Amniotic epithelial cell (primary cell): ENCODE measurements around the gene HOXC13.

Source experiments
- DNase-seq: peaks from one replicate; pipeline ENCODE4 v3.0.0-alpha.2; 2010; ENCODE audit warnings: low read depth

HOXC13 gene

DNA sequence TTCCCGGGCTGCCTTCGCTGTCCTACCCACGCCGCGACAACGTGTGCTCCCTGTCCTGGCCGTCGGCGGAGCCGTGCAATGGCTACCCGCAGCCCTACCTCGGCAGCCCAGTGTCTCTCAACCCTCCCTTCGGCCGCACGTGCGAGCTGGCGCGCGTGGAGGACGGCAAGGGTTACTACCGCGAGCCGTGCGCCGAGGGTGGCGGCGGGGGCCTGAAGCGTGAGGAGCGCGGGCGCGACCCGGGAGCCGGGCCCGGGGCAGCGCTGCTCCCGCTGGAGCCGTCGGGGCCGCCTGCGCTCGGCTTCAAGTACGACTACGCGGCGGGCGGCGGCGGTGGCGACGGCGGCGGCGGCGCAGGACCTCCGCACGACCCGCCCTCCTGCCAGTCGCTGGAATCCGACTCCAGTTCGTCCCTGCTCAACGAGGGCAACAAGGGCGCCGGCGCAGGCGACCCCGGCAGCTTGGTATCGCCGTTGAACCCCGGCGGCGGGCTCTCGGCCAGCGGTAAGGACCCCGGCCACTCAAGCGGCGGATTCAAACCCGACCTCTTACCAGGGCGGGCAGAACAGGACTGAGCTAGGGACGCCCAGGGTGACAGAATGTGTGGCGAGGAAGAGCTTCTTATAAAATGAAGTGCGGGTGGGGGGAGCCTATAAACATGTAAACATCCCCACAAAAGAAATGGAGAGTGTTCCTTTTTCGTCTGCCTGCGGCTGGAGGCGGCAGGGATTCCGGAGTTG, 16.6 kb downstream of the HOXC13 start:
- DNase-seq: no peak

DNA sequence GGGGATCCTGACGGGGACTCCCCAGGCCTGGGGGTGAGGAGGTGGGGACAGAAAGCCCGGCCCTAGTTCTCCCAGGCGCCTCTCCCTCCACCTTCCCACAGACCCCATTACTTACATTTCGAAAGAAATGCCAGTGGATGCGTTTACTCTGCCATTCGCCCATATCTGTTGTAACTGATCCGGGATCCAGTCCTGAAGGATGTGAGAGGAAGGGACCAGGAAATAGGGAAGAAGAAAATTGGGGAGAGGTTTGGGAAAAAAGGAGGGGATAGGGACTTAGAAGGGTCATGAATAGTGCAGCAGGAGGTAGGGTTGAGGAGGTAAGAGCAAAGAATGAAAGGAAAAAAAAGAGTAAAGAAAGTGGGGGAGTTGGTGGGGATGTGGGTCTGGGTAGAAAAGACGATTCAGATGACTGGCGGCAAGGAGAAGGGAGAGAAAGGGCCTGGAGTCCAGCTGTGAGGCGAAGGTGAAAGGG, 17.2 kb downstream of the HOXC13 start:
- no peak for DNase-seq

DNA sequence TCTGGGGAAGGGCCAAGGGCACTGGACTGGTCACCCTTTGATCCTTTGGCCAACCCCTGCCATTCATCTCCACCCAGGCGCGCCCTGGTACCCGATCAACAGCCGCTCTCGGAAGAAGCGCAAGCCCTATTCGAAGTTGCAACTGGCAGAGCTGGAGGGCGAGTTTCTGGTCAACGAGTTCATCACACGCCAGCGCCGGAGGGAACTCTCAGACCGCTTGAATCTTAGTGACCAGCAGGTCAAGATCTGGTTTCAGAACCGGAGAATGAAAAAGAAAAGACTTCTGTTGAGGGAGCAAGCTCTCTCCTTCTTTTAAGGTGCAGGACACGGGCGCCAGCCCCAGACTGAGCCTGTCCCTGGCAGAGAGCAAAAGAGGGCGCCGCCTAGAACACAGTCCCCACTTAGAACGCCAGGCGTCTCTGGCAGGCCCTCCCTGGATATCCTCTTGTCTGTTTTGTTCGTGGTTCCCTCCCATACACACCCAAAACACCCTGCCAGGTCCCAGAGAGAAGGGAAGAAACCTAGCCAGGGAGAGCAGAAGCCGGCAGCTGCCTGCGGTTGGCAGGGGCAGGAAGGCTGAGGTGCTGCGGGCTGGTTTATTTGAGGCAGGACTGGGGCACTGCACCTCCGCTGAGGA, 17.7 kb downstream of the HOXC13 start:
- DNase-seq: no peak

DNA sequence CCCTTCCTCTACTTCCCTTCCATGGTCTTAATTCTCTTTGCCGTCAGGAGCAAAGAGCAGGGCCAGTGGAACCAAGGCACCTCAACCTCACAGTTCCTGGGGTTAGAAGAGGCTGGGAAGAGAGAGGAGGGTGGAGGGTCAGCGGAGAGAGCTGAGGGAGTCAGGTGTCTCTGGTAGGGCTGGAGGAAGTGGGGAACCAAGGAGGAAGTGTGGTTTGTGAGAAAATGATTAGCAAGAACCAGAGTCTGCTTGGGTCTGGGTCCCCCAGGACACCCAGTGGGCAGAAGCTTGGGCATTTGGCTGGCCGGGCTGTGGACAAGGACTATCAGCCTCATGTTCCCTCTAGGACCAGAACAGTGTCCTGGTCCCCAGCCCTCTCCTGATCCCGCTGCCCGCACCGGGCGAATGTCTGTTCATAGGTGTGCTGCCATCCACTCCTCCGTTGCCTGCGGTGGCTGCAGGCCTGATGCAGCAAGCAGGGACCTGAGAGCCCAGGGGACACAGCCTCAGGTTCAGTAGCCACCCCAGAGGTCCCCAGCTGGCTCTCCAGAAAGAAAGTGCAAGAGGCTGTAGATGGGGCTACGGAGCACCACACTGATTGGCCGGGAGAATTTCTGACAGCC, 18.4 kb downstream of the HOXC13 start:
- no peak for DNase-seq

DNA sequence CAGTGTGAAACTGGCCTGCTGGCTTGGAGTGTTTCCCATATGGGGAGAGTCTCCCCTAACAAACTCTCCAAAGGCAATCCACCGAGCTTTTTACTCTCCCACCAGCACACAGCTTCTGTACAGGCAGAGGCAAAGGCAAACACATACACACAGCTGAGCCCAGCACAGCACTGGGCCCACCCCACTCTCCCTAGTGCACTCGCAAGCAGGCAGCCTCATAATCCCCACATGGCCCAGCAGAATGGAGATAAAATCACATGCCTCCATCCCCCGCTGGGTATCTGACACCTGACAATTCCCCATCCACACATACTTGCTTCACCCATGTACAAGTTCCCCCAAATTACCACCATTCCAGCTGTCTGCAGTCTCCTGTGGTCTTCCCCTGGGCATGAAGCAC, 19.5 kb downstream of the HOXC13 start:
- DNase-seq: no peak

DNA sequence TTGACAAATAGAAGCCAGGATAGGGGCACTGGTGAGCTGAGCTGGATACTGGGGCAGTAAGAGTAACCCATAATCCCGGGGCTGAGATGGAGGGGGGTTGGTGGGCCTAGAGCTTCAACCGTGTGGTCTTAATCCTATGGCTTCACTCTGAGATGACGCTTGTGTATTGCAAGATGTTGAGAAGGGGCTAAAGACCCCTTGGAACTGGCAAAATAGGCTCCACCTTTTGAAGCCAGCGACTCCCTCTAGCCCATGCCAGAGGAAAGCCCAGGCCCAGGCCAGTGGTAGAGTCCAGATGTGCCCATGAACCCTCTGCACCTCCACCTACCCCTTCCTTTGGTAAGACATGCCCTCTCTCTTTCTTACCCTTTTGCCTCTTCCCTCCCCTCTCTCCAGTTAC, 20.7 kb downstream of the HOXC13 start:
- DNase-seq: no peak

DNA sequence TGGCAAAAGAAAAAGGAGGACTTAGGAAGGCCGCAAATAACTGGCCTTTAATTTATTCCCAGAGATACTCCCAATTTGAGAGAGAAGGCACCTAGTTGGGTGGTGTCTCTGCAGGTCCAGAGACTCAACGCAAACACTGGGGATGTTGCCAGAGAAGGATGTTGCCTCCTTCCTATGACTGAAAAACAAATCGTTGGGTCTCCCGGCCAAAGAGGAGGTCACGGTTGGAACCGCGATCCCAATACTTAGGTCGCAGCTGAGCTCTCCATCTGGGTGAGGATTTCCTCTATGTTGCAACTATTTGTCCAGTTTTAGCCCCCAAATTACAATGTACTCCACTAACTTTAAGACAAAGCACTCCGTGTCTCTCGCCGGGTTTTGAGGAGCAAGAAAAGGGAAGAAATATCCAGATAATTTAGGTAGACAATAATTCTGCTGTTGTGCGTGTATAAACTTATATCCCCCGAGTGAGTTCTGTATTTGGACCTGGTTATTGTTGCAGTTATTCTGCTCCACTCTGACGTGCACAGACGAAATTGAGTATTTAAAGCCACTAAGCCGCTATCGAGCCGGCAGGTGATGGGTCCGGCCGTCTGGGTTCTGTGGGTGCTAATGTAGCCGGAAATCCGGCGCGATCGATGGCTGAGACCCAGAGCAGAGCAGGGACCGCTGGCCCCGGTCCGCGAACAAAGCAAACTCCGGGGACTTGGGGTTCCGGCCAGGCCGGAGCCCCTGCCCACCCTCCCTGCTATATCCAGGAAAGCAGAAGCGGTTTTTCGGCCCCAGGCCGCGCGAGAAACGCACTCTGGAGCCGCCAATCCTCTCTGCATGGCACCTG, 21.8 kb downstream of the HOXC13 start:
- no peak for DNase-seq

DNA sequence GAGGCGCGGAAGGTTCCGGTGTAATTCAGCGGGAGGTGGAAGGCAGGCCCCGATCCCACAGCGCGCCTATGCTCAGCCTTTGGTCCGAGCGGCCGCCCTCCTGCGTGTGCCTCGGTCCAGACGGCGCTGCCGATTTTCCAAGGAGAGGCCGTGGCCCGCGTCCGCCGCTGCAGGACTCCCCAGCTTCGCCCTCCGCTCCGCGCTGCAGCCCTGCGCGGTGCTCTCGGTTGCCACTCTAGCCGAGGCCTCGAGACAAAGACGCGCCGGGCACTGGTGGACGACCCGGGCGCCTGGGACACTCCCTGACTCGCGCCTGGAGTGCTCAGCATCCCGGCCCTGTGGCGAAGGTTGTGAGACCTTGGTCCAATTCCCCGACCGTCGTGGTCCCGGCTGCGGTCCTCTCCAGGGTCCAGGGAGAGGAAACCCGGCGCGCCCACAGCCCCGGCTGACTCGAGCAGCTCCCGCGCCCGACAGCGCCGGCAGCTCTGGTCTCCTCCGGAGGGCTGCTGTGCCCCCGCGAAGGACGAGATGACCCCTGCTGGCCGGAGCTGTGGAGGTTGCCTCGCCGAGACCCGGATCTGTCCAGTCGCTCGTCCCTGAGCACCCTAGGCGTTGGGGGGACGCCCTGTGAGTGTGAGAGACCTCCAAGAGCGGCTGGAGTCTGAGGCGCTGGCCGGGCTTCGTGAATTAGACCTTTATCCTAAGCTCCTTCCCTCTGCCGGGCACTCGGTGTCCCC, 22.6 kb downstream of the HOXC13 start:
- DNase-seq: no peak

DNA sequence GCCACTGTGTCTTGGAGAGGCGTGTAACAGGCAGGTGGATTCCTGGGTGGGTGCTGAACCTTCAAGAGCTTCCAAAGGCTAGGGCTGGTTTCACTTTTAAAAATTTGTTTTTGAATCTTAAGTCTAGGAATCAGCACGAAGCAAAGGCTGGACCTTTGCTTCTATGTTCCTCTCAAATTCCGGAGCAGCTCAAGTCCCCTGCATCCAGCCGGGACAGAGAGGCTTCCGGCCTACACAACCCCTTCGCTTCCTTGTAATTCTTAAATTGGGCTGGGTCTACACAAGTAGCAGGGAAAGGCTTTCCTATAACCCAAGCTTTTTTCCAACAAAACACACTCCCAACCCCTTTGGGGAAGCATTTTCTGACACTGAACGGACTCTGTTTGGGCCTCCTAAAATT, 24.4 kb downstream of the HOXC13 start:
- no peak for DNase-seq

DNA sequence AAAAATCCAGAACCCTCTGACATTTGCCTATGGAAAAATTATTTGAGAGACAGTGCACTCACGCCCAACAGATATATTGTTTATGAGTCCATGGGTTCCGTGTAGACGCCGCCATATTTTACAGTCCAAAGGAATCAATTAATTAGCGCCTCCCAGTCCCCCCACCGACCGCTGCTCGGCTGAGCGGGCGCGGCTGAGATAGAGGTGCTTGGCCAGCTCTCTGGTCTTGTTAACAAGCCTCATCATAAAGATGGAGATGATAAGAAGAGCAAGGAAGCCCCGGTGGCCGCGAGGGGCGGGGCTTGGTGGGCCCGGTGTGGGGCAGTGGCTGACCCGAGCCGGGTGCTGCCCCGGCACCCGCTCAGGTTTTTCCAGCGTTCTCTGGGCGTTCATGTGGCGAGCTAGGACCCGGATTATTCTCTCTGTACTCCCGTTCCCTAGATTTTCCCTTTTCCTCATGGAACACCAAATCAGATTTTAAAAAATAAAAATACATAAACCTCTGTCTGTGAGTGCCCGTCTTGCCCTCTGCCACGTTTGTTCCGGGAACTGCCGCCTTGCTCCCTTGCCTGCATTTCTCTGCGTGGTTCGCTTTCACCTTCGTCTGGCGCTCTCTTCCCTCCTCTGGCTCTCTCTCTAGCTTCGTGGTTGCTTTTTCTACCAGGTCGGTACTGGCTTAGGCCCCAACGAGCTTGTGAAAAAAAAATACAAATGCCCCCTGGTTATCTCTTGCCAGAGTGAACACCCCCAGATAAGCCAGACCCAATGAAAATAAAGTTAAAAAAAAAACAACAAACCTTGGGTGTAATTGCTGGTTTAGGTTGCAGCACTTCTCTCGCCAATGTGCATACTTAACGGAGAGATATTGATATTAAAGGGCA, 25.0 kb downstream of the HOXC13 start:
- no peak for DNase-seq

DNA sequence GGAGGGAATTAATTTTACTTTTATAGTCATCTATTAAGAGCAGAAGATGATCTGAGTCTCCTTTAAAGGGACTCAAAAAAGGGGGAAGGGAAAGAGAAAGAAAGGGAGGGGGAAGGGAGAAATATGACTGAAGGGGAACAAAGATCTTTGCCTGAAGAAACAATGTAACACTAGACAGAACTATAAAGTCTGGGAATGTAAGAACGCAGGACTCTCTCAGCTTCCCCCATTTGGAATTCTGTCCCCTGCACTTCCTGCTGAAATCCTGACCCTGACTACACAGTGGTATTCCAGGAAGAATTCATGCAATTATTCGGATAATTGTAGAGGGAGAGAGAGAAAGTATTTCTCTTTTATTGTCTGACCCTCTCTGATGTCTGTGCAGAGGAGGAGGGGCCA, 25.7 kb downstream of the HOXC13 start:
- no peak for DNase-seq

DNA sequence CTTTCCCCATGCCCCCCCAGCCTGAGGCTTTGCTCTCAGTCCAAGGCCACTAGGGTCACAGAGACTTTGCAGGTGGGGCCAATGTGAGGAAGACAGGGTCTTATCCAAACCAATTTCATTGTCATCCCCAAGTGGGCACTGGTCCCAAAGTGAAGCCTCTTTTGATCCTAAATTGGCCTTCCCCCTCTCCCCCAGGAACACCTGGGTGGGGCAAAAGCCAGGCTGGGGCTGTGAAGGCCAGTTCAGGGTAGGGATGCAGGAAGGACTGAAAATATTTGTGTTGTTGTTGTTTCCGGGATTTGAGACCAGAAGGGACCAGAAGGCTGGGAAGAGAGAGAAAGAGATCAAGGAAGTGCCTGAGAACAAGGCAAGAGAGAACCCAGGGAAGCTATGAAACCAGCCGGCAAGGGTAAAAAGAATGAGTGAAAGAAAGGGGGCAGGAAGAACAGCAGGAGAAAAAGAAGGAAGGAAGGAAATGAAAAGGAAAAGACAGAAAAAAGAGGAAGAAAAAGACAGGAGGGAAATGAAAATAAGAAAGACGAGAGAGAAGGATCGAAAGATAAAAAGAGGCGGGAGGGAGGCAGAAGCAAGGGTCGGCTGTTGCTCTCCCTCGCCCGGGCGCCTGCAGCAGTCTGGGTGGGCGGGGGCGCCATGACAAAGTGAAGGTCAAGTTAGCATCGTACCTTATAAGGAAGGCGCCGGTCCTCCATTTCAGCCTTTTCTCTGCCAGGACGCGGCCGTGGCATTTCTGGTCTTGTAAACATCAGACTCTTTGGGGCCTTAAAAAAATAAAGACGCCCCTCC, 26.9 kb downstream of the HOXC13 start:
- DNase-seq: no peak

DNA sequence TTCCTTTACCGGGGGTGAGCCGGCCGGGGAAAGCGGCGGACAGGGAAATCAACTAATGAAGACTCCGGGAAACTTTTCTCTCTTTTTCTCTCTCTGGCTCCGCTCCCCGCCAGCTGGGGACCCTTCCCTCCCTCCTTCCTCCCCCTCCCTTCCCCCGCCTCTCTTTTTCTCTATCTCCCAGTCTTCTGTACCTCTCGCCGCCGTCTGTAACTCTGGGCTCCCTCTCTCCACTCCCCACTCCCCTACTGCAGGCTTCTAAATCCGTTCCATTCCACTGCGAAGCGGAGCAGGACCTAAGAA, 27.4 kb downstream of the HOXC13 start:
- no peak for DNase-seq

DNA sequence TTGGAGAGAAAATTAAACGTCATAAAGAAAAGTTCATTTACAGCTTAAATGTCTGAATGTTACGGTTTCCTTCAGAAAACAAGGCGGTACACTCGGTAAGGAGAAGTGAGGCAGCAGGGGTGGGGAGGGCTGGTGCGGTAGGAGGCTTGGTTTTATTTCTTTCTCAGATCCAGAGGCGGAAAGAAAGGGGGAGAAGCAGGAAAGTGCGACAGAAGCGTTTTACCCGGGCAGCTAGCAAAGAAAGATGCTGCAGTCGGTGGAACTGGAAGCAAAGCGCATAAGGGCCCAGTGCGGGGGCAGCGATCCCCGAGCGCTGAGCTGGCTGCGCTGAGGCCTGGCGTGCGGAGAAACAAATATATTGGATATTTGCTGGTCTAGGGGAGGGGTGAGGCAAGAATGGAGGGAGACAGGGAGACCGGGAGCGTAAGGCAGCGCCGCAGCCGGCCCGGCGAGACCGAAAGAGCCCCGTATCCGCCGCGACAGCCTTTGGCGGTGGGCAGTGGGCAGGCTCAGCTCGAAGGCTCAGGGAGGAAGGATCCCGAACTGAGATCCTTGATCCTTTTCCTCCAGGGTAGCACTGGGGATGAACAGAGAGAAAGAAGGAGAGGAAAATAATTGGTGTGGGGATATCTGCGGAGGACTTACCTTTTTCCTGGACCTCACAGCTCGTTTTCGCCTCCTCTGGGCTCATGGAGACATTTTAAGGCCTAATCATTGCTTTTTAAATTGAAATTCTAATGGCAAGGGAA, 27.9 kb downstream of the HOXC13 start:
- no peak for DNase-seq

DNA sequence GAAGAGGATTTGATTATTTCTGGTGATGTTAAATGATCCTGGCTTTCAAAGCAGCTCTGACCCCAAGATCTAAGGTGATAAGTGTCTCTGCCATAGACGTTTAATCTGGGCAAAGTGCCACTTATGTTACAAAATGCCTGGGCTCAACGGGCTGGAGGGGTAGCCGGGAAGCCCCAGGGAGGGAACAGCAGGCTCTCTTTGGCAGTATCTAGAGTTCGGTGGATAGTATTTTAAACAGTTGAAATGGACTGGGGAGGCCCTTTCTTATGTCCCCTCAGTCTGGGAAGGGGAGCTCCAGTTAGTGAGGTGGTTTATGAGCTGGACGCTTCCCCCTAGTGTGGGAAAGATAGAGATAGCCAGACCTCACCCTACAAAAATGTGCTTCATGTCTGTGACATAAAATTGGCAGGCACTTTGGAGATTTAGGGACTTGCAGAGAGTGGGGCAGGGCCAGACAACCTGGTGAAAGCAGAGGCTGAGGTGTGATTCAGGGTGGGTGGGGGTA, 28.8 kb downstream of the HOXC13 start:
- DNase-seq: no peak

DNA sequence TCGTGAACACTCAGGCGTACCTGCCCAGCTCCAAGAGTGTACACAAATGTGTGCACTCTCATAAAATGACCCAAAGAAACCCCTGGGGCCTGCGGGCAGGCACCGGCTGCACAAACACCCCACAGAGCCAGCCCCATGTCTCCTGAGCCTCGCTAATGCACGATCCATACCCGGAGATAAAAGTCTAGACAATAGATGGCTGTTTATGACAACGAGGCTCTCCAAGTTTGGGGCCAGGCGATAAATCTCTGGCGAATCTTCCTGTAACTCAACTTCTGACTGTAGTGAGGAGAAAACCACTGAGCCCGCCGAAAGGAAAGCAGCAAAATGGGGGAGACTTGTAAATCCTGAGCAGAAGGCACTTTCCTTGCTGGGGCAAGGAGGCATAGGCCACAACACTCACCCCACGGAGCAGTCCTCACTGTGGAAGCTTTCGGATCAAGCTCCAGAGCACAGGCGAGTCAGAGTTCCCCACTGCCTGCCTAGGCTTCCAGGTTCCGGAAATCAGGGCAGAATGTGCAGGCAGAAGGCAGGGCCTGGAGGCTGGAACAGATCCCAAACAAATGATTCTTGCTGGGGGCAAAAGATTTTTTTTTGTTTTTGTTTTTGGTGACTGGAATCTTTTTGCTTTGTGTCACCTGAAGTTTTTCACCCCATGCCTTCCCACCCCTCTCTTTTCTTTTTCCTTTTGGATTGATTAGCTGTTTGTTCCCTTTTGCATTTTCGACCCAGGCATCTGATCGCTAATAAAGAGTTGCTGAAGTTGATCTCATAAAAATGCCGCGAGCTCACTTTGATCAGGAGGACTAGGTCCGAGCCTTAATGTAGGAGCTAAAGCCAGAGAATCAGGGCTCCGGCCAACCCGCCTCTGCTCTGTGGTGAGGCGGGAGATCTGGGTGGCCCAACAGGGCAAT, 29.8 kb downstream of the HOXC13 start:
- no peak for DNase-seq

DNA sequence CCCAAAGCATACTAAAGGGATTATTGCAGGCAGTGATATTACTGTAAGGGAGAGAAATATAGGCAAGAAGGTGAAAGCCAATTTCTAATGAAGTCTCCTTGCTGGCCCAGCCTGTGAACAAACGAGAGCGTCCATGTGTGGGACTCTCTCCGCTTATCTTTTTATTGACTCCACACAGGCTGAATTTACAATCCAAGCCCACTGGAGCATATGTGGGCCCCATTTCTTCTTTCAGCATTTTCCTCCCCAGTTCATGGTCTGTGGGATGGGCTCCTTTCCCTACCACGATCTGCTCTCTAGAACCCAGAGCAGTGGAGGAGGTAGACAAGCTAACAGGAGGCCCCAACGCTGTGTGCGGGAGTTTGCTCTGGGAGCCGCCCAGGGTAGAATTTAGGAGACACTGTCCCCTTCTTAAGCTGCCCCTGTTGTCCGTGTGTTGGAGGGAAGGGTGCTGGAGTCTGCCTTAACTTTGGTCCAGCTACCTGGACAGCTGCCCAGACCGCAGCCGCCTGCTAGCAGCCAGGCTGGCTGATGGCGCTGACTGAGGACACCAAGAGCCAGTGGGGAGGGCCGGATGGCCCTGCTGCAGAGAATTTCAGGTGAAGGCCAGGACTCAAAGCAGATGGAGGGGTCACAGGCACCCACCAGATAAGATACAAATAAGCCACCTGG, 31.1 kb downstream of the HOXC13 start:
- DNase-seq: no peak

DNA sequence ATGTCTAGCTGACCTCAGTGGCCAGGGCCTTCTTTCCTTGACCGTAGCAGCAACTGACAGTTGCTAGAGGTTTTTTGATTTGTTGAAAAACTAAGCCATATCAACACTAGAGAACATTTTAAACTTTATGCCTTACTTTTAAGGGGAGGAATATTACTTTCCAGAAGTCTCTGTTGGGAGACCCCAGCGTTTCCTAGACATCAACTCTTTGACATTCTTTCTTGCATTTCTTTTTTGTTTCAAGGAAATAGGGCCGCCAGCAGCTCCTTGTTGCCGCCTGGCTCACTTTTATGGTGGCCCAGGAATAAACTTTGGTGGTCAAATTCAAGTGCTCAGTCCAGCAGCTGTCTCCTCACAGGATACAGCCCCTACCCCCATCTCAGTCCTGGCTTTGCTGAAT, 31.8 kb downstream of the HOXC13 start:
- no peak for DNase-seq
